ENCODE data around the gene NCOA3.
A peak's percentile ranks its signal among the peaks of the same experiment; 100 is the strongest.
"Not testable (repeated sequence)": the region's sequence is repeated elsewhere in the genome, so short reads cannot be mapped to it uniquely, and the experiment has no call there.

The NCOA3 gene

GRCh38 chr20:47591231-47591630 lies 89.5 kb downstream of the NCOA3 start:
- Mint-ChIP-seq H3K27ac (peak overlapping the region; percentile 69), H3K4me3 (no peak overlapping the region), H3K36me3 (ENCODE audit: low read depth) (peaks cover 88% of the 10 kb centered on the region), H3K27me3 (no peaks in the 10 kb centered on the region), H3K4me1 (ENCODE audit: low read depth) (peaks cover 37% of the 10 kb centered on the region), H3K9me3 (no peaks in the 10 kb centered on the region)
- DNase-seq: no peak

GRCh38 chr20:47594157-47594556 lies 92.5 kb downstream of the NCOA3 start:
- DNase-seq: no peak
- no peak overlapping the region for H3K4me3 Mint-ChIP-seq
- no peak overlapping the region for H3K27ac Mint-ChIP-seq
- H3K4me1 Mint-ChIP-seq (ENCODE audit: low read depth): peaks cover 40% of the 10 kb centered on the region
- no peaks in the 10 kb centered on the region for H3K27me3 Mint-ChIP-seq
- H3K9me3 Mint-ChIP-seq: no peaks in the 10 kb centered on the region
- peaks cover 84% of the 10 kb centered on the region for H3K36me3 Mint-ChIP-seq (ENCODE audit: low read depth)

GRCh38 chr20:47595138-47595537 lies 93.5 kb downstream of the NCOA3 start:
- H3K36me3 Mint-ChIP-seq (ENCODE audit: low read depth): peaks cover 84% of the 10 kb centered on the region
- peaks cover 42% of the 10 kb centered on the region for H3K4me1 Mint-ChIP-seq (ENCODE audit: low read depth)
- H3K27me3 Mint-ChIP-seq, H3K4me3 Mint-ChIP-seq, DNase-seq, H3K9me3 Mint-ChIP-seq: not testable (repeated sequence)
- H3K27ac Mint-ChIP-seq: peak overlapping the region; percentile 37

GRCh38 chr20:47596003-47596571 lies 94.4 kb downstream of the NCOA3 start:
- Mint-ChIP-seq H3K4me3 (no peak overlapping the region), H3K36me3 (ENCODE audit: low read depth) (peaks cover 80% of the 10 kb centered on the region), H3K9me3 (no peaks in the 10 kb centered on the region), H3K4me1 (ENCODE audit: low read depth) (peaks cover 46% of the 10 kb centered on the region), H3K27ac (no peak overlapping the region), H3K27me3 (no peaks in the 10 kb centered on the region)
- DNase-seq: no peak

- no peak for DNase-seq
- H3K36me3 Mint-ChIP-seq (ENCODE audit: low read depth): peaks cover 77% of the 10 kb centered on the region
- H3K27ac Mint-ChIP-seq: peak overlapping the region; percentile 70
- peaks cover 46% of the 10 kb centered on the region for H3K4me1 Mint-ChIP-seq (ENCODE audit: low read depth)
- no peak overlapping the region for H3K4me3 Mint-ChIP-seq
- H3K9me3 Mint-ChIP-seq: no peaks in the 10 kb centered on the region
- no peaks in the 10 kb centered on the region for H3K27me3 Mint-ChIP-seq
These were observed 95.4 kb downstream of the NCOA3 start for GRCh38 chr20:47597090-47597489.

GRCh38 chr20:47598911-47599744 lies 97.4 kb downstream of the NCOA3 start:
- Mint-ChIP-seq H3K9me3 (no peaks in the 10 kb centered on the region), H3K4me3 (no peak overlapping the region), H3K4me1 (ENCODE audit: low read depth) (peaks cover 58% of the 10 kb centered on the region), H3K27me3 (no peaks in the 10 kb centered on the region), H3K27ac (no peak overlapping the region), H3K36me3 (ENCODE audit: low read depth) (peaks cover 80% of the 10 kb centered on the region)
- no peak for DNase-seq

- Mint-ChIP-seq H3K27ac (peak overlapping the region; percentile 56), H3K36me3 (ENCODE audit: low read depth) (peaks cover 78% of the 10 kb centered on the region), H3K4me1 (ENCODE audit: low read depth) (peaks cover 69% of the 10 kb centered on the region), H3K27me3 (no peaks in the 10 kb centered on the region), H3K9me3 (no peaks in the 10 kb centered on the region), H3K4me3 (no peak overlapping the region)
- DNase-seq: no peak
These were observed 99.4 kb downstream of the NCOA3 start for GRCh38 chr20:47600967-47601547.

GRCh38 chr20:47603260-47603659 lies 101.6 kb downstream of the NCOA3 start:
- H3K9me3 Mint-ChIP-seq: no peaks in the 10 kb centered on the region
- H3K4me3 Mint-ChIP-seq: no peak overlapping the region
- H3K27me3 Mint-ChIP-seq: no peaks in the 10 kb centered on the region
- H3K36me3 Mint-ChIP-seq (ENCODE audit: low read depth): peaks cover 73% of the 10 kb centered on the region
- peaks cover 85% of the 10 kb centered on the region for H3K4me1 Mint-ChIP-seq (ENCODE audit: low read depth)
- DNase-seq: no peak
- H3K27ac Mint-ChIP-seq: peak overlapping the region; percentile 78

- no peaks in the 10 kb centered on the region for H3K9me3 Mint-ChIP-seq
- H3K27ac Mint-ChIP-seq: peak overlapping the region; percentile 98
- no peaks in the 10 kb centered on the region for H3K27me3 Mint-ChIP-seq
- H3K4me1 Mint-ChIP-seq (ENCODE audit: low read depth): peaks cover 92% of the 10 kb centered on the region
- peaks cover 74% of the 10 kb centered on the region for H3K36me3 Mint-ChIP-seq (ENCODE audit: low read depth)
- no peak for DNase-seq
- H3K4me3 Mint-ChIP-seq: peak overlapping the region; percentile 62
These were observed 104.2 kb downstream of the NCOA3 start for GRCh38 chr20:47605673-47606413.

- Mint-ChIP-seq H3K4me3 (peak overlapping the region; percentile 62), H3K36me3 (ENCODE audit: low read depth) (peaks cover 73% of the 10 kb centered on the region), H3K9me3 (no peaks in the 10 kb centered on the region)
These were observed 104.8 kb downstream of the NCOA3 start for GRCh38 chr20:47606414-47606982.

GRCh38 chr20:47606983-47607613 lies 105.4 kb downstream of the NCOA3 start:
- Mint-ChIP-seq H3K36me3 (ENCODE audit: low read depth) (peaks cover 73% of the 10 kb centered on the region), H3K4me1 (ENCODE audit: low read depth) (peaks cover 94% of the 10 kb centered on the region), H3K9me3 (no peaks in the 10 kb centered on the region), H3K27ac (peak overlapping the region; percentile 98), H3K27me3 (no peaks in the 10 kb centered on the region), H3K4me3 (peak overlapping the region; percentile 62)
- no peak for DNase-seq

More at GRCh38 chr20:47606414-47606982, 104.8 kb downstream of the NCOA3 start:
- H3K27me3 Mint-ChIP-seq: no peaks in the 10 kb centered on the region
- peaks cover 94% of the 10 kb centered on the region for H3K4me1 Mint-ChIP-seq (ENCODE audit: low read depth)
- H3K27ac Mint-ChIP-seq: peak overlapping the region; percentile 98
- no peak for DNase-seq

GRCh38 chr20:47609001-47609400 lies 107.3 kb downstream of the NCOA3 start:
- Mint-ChIP-seq H3K27ac (peak overlapping the region; percentile 92), H3K9me3 (no peaks in the 10 kb centered on the region), H3K4me3 (peak overlapping the region; percentile 18), H3K27me3 (no peaks in the 10 kb centered on the region), H3K36me3 (ENCODE audit: low read depth) (peaks cover 69% of the 10 kb centered on the region), H3K4me1 (ENCODE audit: low read depth) (peaks cover 90% of the 10 kb centered on the region)
- no peak for DNase-seq

GRCh38 chr20:47610247-47610944 lies 108.7 kb downstream of the NCOA3 start:
- H3K4me1 Mint-ChIP-seq (ENCODE audit: low read depth): peaks cover 91% of the 10 kb centered on the region

More at GRCh38 chr20:47610247-47610944, 108.7 kb downstream of the NCOA3 start:
- Mint-ChIP-seq H3K4me3 (peak overlapping the region; percentile 69), H3K27me3 (no peaks in the 10 kb centered on the region), H3K27ac (peak overlapping the region; percentile 97), H3K36me3 (ENCODE audit: low read depth) (peaks cover 73% of the 10 kb centered on the region), H3K9me3 (no peaks in the 10 kb centered on the region)
- peak; percentile 61 for DNase-seq

Data from activated T-cell treated with anti-CD3 and anti-CD28 coated beads, Interleukin-2, amount 50 U/mL, for 24 hours (primary cell).